ENCODE measurements around the gene A4GALT.

Gene A4GALT

DNA sequence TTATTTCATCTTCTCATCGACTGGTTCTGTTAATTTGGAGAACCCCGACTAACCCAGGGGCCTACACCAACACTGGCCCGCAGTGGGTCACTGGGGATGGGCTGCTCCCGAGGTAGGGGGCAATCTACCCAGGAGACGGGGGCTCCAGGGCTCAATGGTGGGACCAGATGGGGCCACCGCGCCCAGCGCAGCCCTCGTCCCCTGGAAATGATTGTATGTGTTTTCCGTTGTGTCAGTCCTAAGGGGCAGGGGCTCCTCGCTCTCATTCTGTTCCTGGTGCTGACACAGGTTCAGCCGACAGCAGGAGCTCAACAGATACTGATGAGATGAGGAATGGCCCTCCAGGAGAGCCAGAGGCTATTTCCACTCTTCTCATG lies 20.7 kb downstream of the A4GALT start:
- no peak for DNase-seq

DNA sequence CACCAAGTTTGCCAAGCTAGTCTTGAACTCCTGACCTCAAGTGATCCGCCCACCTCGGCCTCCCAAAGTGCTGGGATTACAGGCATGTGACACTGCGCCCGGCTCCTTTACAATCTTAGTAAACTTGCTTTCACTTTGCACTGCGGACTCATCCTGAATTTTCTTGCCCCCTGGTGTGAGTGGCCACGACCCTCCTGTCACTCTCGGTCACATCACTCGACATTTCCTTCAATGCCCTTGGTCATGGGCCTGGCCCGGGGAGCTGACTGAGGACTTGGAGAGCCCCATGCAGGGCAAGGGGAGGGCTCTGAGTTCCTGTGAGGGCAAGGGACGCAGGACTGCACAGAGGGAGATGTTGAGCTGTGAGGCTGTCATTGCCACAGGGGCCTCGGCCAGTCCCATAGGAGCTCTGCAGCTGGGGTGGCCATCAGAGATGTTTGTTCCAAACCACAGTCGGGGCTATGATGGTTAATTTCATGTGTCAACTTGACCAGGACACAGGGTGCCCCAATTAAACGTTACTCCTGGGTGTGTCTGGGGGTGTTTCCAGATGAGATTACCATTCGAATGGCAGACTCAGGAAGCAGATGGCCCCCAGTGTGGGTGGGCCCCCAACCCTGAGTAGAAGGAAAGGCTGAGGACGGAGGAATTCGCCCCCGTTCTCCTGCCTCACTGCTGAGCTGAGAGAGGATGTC lies 21.2 kb downstream of the A4GALT start:
- DNase-seq = no peak

DNA sequence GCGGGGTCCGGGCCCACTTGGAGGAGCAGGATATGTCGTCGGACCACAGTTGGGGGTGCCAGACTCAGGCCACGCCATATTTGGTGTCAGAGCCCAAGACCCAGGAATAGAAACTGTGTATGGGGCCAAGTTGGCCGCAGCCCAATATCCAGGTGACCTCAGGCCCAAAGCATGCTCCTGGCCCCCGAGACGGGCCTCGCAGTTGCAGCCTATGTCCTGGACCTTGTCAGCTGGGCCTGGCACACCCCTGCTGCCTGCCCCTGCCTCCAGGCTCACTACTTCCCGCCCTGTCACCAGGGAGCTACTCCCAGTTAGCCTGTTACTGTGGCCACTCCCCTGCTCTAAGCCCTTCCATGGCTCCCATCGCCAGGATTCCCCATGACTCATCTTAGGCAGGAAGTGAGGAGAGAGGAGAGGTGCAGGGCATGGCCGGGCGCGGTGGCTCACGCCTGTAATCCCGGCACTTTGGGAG lies 23.1 kb downstream of the A4GALT start:
- no peak for DNase-seq

DNA sequence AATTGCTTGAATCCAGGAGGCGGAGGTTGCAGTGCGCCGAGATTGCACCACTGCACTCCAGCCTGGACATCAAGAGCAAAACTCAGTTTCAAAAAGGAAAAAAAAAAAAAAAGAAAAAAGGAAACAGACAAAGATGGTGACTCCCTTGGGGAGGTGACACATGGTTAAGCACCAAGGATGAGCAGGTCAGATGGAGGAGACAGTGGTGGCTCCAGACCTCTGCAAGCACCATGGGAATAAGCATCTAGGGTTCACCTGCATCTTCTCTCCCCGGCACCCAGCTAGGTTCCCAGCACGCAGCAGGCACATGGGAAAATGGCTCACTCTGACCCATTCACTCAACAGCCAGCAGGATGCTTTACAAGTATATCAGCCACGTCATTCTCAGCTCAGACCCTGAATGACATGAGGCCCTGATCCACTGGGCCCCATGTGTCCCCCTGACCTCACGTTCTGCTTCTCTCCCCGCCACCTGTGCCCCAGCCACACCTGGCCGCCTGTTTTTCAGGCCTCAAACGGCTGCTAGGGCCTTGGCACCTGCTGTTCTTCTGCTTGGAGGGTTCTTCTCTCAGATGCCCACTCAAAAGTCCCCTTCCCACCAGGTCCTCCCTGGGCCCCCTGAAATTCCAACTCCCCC lies 24.2 kb downstream of the A4GALT start:
- no peak for DNase-seq

DNA sequence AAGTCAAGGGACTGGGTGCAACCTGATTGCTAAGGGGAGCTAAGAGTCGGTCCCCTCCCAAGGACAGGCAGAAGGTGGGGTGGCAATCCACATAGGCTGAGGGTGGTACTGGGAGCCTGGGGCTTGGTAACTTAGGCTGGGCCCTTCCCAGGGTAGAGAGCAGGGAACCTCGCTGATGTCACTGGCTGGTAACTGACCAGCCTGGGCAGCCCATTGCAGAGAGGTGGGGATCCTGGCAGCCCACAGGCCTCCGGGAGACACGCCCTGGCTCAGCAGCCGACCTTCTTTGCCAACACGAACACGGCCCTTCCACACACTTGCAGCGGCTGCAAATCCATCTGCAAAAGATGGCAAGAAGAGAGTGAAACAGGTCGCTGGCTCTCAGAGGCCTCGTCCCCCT lies 25.4 kb downstream of the A4GALT start:
- no peak for DNase-seq

DNA sequence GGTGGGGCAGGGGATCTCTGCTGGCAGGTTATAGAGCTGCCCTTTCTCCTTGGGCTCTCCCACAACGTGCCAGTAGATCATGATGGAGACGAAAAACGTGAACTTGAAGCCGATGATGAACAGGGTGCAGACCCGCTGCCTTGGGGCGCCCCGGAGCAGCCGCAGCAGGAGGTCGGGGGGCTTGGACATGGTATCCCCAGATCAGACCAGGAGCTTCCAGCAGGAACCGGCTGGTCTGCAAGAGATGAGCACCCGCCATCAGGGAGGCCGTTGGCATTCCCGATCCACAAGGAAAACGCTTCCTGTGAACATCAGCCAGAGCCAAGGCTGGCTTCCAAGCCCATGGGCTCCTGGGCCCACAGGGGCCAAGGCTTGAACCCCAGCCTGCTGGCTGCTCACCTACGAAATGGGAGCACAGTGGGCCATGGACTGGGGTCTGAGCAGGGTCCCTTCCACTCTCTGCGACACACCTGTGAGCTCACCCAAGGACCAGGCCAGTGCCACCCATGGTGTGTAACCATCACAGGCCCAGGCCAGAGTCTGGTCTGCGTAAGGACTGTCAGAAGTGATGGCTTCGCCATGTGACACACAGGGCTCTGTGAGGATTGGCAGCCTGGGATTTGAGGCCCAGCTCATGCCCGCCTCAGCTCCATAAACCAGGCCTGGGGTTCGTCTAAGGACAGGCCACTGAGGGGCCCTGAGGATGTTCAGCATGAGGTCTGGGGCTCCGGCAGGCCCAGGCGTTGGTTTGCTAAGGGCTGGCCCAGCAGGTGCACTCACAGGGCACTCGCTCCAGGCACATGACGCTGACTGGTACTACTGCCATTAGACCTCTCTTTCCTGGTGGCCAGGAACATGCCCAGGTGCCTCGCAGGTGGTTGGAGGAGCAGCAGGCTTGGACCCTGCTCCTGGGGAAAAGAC lies 26.6 kb downstream of the A4GALT start:
- no peak for DNase-seq

DNA sequence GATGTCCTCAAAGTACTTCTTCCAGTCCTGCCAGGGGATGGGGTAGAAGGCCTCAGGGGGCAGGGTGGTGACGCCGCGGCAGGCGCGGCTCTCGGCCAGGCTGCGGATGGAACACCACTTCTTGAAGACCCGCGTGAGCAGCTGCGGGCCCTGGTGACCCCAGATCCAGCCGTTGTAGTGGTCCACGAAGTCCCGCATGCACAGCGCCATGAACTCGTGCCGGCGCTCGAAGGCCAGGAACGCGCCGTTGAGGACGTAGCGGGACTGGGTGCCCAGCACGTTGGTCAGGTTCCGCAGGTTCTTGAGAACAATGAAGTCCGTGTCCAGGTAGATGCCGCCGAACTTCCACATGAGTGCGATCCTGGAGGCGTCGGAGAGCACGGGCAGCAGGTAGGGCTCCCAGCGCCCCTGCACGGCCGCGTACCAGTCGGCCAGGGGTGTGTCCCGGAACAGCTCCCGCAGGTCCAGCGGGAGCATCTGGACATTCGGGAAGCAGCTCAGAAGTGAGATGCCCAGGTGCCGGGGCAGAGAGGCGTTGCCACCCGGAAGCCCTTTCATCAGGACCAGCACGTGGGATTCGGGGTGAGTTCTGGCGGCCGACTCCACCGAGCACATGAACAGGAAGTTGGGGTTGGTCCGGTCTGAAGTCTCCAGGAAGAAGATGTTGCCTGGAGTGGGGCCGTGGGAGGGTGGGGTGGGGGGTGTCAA lies 27.5 kb downstream of the A4GALT start:
- DNase-seq = no peak

DNA sequence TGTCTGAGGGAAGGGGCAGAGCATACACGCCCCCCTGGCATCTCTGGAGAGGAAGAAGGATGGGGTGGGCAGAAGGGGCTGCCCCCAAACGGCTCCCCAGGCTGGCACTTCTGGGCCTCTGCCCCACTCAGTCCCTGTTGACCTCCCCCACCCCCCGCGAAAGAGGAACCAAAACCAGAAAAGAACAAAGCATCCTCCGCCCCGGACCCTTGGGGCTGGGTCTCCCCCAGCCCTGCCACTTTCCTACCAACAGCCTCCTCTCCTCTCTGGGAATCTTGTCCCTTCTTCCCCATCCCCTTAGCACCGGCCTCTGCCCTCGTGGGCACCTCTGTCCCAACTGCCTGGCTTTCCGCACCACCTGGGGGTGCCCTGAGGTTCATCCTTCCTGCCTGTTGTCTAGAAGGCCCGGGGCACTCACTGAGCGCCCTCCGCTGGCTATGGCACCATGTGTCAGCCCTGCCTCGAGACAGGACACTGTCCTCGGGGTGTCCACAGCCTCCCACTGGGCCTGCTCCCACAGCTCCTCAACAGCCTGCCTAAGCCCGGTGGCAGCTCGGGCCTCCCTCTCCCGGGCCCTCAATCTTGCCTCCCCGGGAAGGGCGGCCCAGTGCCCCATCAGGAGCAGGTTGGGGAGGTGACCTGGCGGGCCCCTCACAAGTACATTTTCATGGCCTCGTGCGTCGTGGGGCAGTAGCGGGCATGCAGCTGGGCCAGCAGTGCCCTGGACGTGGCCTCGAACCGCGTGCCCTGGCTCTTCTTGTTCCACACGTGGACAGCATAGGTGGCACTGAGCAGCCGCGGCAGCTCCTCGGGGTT lies 28.2 kb downstream of the A4GALT start:
- DNase-seq = no peak

DNA sequence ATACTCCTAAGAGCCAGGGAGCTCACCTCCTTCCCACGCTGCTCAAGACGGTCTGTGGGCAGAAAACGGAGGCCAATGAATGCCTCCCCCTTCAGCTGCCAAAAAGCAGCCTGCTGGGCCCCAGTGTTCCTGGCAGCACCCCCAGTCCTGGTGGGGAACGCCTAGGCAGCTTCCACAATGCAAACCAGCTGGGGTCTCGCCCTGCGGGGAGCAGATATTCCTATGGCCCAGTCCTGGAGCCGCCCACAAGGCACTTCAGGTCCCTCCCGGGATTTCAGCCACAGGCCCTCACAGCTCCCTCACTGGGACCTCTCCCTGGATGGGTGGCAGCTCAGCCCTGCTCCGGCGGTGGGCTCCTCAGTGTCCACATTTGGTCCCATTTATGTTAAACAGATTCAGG lies 29.2 kb downstream of the A4GALT start:
- DNase-seq = no peak

DNA sequence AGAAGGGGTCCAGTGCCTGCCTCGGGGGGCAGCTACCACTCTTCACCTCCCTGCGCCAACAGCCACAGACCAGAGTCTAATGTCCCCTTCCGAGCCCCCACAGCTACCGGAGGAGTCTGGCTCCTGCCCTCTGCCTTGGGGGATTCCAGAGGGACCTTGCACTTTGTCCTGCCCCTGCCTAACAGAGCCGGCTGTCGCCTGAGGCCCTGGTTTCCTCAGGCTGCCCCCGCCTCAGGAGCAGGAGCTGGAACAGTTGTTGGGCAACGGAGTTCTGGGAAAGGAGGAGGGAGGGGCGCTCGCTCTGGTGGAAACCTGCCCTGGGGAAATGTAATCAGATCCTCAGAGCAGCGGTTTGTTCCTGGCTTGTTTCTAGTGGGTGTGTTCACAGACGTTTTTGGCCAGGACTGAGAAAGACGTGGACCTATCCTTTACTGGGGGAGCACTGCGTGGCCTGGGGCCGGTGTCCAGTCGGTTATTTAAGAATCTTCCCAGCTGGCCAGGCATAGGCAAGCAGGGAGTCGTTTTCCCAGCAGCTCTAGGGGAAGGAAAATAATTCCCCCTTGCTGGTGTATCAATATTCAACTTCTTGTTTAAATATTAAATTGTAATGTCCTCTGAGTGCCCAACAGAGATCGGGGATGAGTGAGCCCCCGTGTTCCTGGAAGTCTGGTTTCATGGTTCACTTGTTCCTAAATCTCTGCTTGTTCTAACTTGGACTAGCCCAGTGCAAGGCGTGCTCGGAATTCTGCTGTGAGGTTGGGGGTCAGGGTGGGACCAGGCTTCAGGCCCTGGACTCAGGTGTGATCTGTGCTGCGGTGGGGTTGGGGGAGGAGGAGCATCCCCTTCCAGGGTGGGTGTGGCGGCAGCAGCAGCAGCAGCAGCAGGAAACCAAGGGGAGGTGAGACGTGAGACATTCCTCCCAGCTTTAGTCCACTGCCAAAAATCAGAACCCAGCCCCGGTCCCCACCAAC lies 32.1 kb downstream of the A4GALT start:
- no peak for DNase-seq

DNA sequence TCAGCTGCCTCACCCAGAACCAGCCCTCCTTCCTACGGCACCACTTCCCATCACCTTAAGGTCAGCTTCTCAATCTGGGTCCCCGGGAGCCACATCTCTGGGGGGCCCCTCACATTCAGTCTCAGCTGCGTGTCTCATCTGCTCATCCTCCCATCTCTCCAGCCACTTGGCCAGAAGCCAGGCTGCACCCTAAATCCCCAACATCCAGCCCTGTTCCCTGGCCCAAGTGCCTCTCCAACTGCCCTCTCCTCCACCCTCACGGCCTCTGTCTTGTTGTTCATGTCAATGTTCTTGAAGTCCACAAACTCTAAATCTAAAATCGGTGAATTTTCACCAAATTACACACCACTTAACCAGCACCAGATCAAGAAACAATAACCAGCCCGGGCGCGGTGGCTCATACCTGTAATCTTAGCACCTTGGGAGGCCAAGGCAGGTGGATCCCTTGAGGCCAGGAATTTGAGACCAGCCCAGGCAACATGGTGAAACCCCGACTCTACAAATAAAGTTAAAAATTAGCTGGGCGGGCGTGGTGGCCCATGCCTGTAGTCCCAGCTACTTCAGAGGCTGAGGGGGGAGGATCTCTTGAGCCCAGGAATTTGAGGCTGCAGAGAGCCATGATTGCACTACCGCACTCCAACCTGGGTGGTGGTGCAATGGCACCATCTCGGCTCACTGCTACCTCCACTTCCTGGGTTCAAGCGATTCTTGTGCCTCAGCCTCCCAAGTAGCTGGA lies 33.7 kb downstream of the A4GALT start:
- DNase-seq = no peak

DNA sequence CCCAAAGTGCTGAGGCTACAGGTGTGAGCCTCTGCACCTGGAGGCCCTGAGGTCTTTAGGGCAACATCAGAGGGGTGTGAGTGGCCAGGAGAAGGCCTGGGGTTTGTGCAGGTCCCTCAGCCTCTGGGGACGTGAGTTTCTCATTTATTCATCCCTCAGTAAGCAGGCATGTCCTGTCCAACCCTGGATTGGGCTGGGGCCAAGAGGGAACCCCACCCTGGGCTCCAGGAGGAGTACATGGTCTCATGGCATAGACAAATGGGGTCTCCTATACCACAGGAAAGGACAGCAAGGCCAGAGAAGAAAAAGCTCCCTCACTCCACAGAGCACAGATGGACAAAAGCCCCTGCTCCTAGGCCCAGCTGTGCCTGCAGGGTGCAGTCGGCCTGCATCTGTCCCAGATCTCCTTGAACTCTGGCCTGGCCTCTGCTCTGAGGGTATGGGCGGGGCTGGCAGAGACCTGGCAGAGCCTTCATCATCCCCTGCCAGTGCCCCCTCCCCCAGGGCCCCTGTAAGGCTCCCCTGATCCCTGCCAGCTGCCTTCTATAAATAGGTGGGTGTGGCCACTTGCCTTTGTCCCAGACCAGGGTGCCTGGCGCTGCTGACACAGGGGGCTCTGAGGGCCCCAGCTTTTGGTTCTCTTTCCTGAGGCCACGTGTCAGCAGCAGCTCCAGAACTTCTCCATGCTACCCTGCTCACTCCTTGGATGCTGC lies 34.6 kb downstream of the A4GALT start:
- no peak for DNase-seq

DNA sequence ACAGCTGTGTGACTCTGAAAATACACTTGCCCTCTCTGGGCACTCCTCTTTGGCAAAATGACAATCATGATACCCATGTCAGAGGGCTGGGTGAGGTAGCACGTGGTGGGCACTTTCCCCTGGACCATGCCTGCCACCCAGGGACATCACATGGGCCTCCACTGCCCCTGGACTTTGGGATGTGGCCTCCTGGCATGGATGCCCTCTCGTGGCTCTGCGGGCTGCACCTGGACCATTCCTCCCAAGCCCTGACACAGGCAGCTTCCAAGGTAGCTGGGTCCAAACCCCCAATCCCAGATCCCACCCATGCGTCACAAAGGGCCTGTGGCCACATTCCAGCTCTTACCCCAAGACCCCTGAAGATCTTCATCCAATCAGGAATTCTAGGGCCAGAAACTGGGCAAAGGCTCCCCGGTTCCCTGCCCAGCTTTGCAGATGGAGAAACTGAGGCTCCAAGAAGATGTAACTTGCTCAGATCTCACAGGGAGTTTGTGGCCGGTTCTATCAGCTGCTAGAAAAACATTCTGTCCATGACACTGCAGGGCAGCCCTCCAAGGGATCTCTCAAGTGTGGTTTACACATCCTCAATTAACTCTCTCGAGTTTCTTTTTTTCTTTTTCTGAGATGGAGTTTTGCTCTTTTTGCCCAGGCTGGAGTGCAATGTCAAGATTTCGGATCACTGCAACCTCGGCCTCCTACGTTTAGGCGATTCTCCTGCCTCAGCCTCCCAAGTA lies 36.0 kb downstream of the A4GALT start:
- no peak for DNase-seq

DNA sequence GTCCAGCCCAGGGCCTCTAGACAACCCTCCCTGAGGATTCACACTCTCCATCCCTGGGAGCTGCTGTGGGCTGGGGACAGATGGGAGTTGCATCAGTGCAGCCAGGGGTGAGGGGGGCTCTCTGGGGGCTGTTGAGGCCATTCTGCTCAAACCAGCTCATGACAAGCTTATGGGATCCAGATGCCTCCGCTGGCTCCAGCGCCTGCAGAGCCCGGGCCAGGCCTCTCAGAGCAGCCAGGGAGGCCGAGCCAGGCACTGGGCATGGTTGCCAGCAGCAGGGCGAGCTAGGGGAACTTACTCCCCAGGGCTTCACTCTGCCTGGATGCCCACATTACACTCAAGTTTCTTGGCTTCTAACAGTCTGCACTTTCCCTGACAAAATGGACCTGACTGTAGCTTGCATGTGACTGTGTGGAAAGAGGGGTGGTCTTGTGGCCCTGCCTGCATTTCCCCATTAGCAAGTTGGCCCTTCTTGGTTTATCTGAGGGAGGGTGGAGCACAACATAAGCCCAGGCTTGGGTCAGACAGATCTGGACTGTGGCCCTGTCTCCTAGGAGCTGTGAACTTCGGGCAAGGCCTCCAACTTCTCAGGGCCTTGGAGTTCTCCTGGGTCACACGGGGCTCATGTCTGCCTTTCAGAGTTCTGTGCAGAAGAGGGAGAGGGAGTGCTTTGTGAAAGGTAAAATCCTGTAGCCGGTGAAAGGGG lies 36.9 kb downstream of the A4GALT start:
- no peak for DNase-seq

DNA sequence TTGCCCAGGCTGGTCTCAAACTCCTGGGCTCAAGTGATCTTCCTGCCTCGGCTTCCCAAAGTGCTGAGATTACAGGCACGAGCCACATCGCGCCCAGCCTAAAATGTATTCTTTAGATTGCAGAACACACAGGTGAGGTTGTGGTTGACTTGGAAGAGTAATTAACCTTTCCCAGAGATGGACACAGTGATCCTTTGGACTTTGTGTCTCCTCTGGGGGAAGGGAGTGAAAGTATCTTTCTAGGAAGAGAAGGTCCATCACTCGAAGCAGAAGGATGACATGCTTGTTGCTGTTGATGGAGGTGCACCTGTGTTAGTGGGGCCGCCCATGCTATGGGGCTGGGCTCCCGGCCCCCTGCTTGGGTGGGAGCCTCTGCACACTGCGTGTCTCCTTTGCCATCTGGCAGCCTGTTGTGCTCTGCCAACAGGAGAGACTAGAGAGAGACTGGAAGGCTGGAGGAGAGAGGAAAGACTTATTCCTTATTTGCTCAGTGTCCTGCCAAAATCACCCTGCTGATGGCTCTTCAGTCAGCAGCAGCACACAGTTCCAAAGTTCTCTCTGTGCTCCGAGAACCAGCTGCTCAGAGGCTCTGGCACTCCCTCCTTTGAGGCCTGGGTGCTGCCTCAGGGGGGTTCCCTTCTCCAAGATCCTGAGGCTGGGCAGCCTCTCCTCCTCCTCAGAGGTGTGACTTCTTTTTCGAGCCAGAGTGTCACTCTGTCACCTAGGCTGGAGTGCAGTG lies 38.4 kb downstream of the A4GALT start:
- no peak for DNase-seq

DNA sequence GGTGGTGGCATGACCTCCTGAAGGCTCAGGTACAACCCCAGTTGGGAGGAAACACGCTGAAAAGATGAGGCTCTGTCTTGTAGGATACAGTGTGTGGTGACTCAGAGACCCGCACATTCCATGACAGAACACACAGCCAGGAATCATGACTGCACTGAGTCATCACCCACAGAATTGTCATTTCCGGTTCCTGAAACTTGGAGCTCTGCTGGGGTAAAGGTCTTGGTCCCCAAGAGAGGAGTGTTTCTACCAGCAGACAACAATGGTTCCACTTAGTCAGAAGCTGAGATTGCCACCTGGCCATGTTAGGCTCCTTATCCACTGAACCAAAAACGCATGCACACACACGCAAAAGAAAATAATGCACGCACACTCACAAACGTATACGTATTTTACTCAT lies 40.0 kb downstream of the A4GALT start:
- DNase-seq = no peak

DNA sequence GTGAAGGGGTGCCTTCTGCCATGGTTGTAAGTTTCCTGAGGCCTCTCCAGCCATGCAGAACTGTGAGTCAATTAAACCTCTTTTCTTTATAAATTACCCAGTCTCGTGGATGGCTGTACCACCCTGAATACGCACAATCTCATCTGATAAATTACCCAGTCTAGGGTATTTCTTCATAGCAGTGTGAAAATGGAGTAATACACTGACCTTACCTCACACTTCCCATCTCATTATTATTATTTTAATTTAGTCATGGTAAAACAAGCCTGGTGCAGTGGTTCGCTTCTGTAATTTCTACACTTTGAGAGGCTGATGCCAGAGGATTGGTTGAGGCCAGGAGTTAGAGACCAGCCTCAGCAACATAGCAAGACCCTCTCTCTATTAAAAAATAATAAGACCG lies 41.0 kb downstream of the A4GALT start:
- DNase-seq = no peak
